ENCODE results near the gene POU2AF3.

- no peak for TF ChIP-seq EZH2 (IDR thresholded peaks at IDR 0.05)
- no peak for TF ChIP-seq CTCF (IDR thresholded peaks at IDR 0.05)
Observed at GRCh38 chr11:111336062-111336461, 37.7 kb downstream of the POU2AF3 start.

Measured in neural progenitor cell (in vitro differentiated cells).